Esophagus muscularis mucosa (tissue), 4 donors: ENCODE data around the gene MOGAT1. TPM values are rescaled to one million over a fixed set of nuclear protein-coding genes. Genes with fewer than 3 reads are reported as not detected.

Experiments used
- DNase-seq: peaks from one replicate; pipeline ENCODE4 v3.0.0-alpha.2; 2017; ENCODE audit errors: extremely low spot score
- H3K27ac ChIP-seq, 4 donors: fragments of 200-600 bp; sonication (generic); replicated peaks in 1 of 4; 1 replicate in 3 of 4; 2 replicates in 1 of 4; pipeline ENCODE4 v1.5.1; 2016 to 2019; ENCODE audit warnings: mild to moderate bottlenecking in 1 of 4
- H3K27me3 ChIP-seq, 4 donors: fragments of 200-600 bp; sonication (generic); one replicate each; pipeline versions ENCODE4 v1.5.1 to v1.6.0; 2016 to 2019
- H3K36me3 ChIP-seq, 4 donors: fragments of 200-600 bp; sonication (generic); one replicate each; pipeline ENCODE4 v1.5.1; 2016 to 2019
- H3K4me1 ChIP-seq, 4 donors: fragments of 200-600 bp; sonication (generic); one replicate each; pipeline ENCODE4 v1.5.1; 2016 to 2019
- H3K4me3 ChIP-seq, 4 donors: fragments of 200-600 bp; sonication (generic); 1 replicate in 2 of 4; 2 replicates in 2 of 4; pipeline ENCODE4 v1.5.1; 2016 to 2019; ENCODE audit warnings: mild to moderate bottlenecking in 4 of 4, moderate library complexity in 1 of 4
- H3K9me3 ChIP-seq, 4 donors: fragments of 200-600 bp; sonication (generic); 1 replicate in 3 of 4; 2 replicates in 1 of 4; pipeline ENCODE4 v1.5.1; 2016 to 2019
- EP300 ChIP-seq: sonication (generic); formaldehyde crosslinking; IDR thresholded peaks from one replicate; pipeline ENCODE4 v1.6.1; 2017; ENCODE audit warnings: antibody characterized with exemption
- POLR2A ChIP-seq: fragments of 450-650 bp; IDR thresholded peaks from one replicate; pipeline ENCODE4 v1.6.1; 2017; ENCODE audit warnings: antibody characterized with exemption, moderate library complexity, mild to moderate bottlenecking, low read depth
- POLR2AphosphoS5 ChIP-seq, 2 donors: sonication (generic); formaldehyde crosslinking; IDR thresholded peaks; one replicate each; pipeline ENCODE4 v1.6.1; 2017; ENCODE audit warnings: antibody characterized with exemption in 2 of 2
- WGBS: methylation state at CpG from one replicate; pipeline ENCODE4 v1.1.5; 2018; 5-methylcytosine and 5-hydroxymethylcytosine counted together
- intact Hi-C: fragments of 100-400 bp; cut with DNase I; formaldehyde crosslinking; loops from one replicate; pipeline ENCODE4 v1.15.1; 2023
- total RNA-seq, 4 donors: library from RNA; depleted of rRNA; stranded (reverse); fragments of >200 nt; gene quantifications; one replicate each; pipeline versions ENCODE4 v1.1.0 to v1.2.1, GENCODE V29; 2016
- TF ChIP-seq, protein P1 (sequence below), 3 experiments: fragments of 200-600 bp in 2 of 3; fragments of 450-650 bp in 1 of 3; sonication (generic) in 2 of 3; IDR thresholded peaks; one replicate each; pipeline ENCODE4 v1.5.1; 2017 to 2019; ENCODE audit warnings: antibody characterized with exemption in 3 of 3, mild to moderate bottlenecking in 2 of 3, moderate library complexity in 1 of 3

Gene MOGAT1
- total RNA-seq, 4 donors from 2014 or later = not detected

- H3K4me1 ChIP-seq = peaks cover 0 to 21% (median 19%) of the 10 kb centered on the region in 4 donors
- no peak overlapping the region for H3K4me3 ChIP-seq
- H3K36me3 ChIP-seq = no peaks in the 10 kb centered on the region
- TF ChIP-seq POLR2AphosphoS5 (IDR thresholded peaks at IDR 0.05) (no peak), POLR2A (no peak), EP300 (no peak)
- TF ChIP-seq, protein P1, sequence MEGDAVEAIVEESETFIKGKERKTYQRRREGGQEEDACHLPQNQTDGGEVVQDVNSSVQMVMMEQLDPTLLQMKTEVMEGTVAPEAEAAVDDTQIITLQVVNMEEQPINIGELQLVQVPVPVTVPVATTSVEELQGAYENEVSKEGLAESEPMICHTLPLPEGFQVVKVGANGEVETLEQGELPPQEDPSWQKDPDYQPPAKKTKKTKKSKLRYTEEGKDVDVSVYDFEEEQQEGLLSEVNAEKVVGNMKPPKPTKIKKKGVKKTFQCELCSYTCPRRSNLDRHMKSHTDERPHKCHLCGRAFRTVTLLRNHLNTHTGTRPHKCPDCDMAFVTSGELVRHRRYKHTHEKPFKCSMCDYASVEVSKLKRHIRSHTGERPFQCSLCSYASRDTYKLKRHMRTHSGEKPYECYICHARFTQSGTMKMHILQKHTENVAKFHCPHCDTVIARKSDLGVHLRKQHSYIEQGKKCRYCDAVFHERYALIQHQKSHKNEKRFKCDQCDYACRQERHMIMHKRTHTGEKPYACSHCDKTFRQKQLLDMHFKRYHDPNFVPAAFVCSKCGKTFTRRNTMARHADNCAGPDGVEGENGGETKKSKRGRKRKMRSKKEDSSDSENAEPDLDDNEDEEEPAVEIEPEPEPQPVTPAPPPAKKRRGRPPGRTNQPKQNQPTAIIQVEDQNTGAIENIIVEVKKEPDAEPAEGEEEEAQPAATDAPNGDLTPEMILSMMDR (IDR thresholded peaks at IDR 0.05) = no peak
- H3K27ac ChIP-seq = no peak overlapping the region
- H3K27me3 ChIP-seq = no peaks in the 10 kb centered on the region
- 63% methylated on average over 1 of the region's 1 CpG for WGBS
- DNase-seq = no peak
- no peaks in the 10 kb centered on the region for H3K9me3 ChIP-seq
- intact Hi-C loops = no loop called here
Observed at GRCh38 chr2:222701233-222701632, 29.8 kb downstream of the MOGAT1 start.

DNA sequence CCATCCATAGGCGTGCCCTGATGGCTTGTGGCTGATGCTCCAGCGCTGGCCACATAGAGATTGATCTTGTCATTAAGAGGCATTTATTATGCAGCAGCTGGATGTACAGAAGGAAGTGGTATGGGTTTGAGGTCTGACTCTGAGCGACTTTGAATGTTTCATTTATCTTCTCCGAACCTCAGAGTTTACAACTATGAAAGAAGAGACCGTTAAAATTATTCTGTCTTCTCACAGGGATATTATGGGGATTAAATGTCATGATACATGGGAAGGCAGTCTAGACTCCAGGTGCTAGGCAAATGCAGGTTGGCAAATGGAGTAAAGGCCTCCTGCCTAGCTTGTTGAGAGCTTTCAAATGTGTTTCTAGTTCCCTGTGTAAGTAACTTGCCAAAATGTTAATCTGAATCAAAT lies 30.3 kb downstream of the MOGAT1 start:
- Histone ChIP-seq H3K36me3 (no peaks in the 10 kb centered on the region), H3K9me3 (no peaks in the 10 kb centered on the region), H3K4me3 (no peak overlapping the region), H3K4me1 (peaks cover 0 to 21% (median 19%) of the 10 kb centered on the region in 4 donors), H3K27ac (no peak overlapping the region), H3K27me3 (no peaks in the 10 kb centered on the region)
- TF ChIP-seq, protein P1 (IDR thresholded peaks at IDR 0.05) = no peak
- TF ChIP-seq POLR2AphosphoS5 (IDR thresholded peaks at IDR 0.05) = no peak
- no peak for TF ChIP-seq EP300
- no peak for DNase-seq
- intact Hi-C loops = no loop called here
- WGBS = 66% methylated on average over 5 of the region's 5 CpGs

DNA sequence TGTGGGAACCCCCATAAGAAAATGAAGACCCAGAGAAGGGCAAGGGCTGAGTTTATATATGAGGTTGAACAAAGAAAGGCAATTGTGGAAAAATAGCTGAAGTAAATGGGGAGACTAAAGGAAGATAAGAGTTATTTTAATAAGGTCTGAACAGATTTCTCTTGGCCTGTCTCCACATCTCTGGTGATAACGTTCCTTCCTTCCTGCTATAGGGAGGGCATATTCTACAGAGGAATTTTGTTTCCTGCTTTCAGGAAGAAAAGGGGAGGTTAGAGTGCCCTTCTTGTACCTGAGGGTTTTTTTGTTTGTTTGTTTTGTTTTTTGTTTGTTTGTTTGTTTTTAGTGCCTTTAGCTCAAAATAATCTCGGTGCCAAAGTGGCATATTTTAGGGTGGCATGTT lies 31.6 kb downstream of the MOGAT1 start:
- Histone ChIP-seq H3K27me3 (no peaks in the 10 kb centered on the region), H3K36me3 (no peaks in the 10 kb centered on the region), H3K4me1 (peaks cover 3 to 30% (median 26%) of the 10 kb centered on the region in 4 donors), H3K4me3 (no peak overlapping the region), H3K27ac (peak overlapping the region in 1 of 4 donors; percentile 49), H3K9me3 (no peaks in the 10 kb centered on the region)
- intact Hi-C loops = no loop called here
- TF ChIP-seq POLR2A (no peak), POLR2AphosphoS5 (IDR thresholded peaks at IDR 0.05) (no peak), EP300 (no peak)
- TF ChIP-seq, protein P1 (IDR thresholded peaks at IDR 0.05) = no peak
- no peak for DNase-seq
- 61% methylated on average over 2 of the region's 2 CpGs for WGBS

DNA sequence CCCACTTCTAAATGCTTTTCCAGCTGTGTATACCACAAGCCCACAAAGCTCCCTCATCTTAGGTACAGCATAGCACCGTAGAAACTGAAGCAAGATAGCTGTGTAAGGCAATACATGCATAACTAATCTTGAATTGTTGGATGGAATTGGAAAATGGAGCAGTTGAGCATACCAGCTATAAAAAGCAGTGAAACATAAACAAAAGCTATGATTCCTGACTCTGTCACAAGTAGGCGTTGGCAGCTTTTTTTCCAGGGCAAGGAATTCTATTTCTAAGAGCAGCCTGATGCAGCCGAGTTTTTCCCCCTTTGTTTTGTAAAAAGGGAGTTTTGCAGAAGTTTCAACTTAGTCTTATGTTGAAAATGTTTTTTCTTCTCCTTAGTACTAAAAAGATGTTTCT lies 32.4 kb downstream of the MOGAT1 start:
- DNase-seq = no peak
- Histone ChIP-seq H3K36me3 (no peaks in the 10 kb centered on the region), H3K4me1 (peaks cover 7 to 35% (median 33%) of the 10 kb centered on the region in 4 donors), H3K9me3 (no peaks in the 10 kb centered on the region), H3K27ac (peak overlapping the region in 3 of 4 donors; percentile 14 to 49 (median 26)), H3K4me3 (no peak overlapping the region), H3K27me3 (no peaks in the 10 kb centered on the region)
- TF ChIP-seq POLR2AphosphoS5 (IDR thresholded peaks at IDR 0.05) (peak in 1 of 2 donors; percentile 6), POLR2A (no peak)
- intact Hi-C loops = no loop called here
- WGBS = 55% methylated on average over 3 of the region's 3 CpGs

DNA sequence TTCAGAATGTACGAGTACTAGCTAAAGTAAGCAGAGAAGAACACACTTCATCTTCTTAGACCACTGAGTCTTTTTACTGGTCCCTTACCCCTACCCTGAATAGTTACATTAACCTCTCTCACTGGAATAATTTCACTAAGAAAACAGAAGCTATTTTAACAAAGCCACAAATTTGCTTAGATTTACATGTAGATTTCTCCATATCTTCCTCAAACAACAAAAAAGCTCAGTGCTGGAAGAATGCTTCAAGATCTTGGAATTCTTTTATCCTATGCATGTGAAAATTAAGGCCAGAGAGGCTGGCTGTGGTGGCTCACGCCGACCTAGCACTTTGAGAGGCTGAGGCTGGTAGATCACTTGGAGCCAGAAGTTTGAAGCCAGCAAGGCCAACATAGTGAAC lies 35.2 kb downstream of the MOGAT1 start:
- Histone ChIP-seq H3K27ac (no peak overlapping the region), H3K36me3 (no peaks in the 10 kb centered on the region), H3K4me3 (no peak overlapping the region), H3K9me3 (no peaks in the 10 kb centered on the region), H3K4me1 (peaks cover 14 to 44% (median 40%) of the 10 kb centered on the region in 4 donors), H3K27me3 (no peaks in the 10 kb centered on the region)
- WGBS = 96% methylated on average over 3 of the region's 3 CpGs
- intact Hi-C loops = loop anchor here (5.0 kb wide), 3 partner anchors 91 to 196 kb away; partner anchors contain the start of gene ACSL3
- no peak for DNase-seq
- TF ChIP-seq, protein P1 (IDR thresholded peaks at IDR 0.05) = no peak
- TF ChIP-seq POLR2A (no peak), EP300 (no peak), POLR2AphosphoS5 (IDR thresholded peaks at IDR 0.05) (no peak)
